ENCODE results near the gene GABRR3.

DNA sequence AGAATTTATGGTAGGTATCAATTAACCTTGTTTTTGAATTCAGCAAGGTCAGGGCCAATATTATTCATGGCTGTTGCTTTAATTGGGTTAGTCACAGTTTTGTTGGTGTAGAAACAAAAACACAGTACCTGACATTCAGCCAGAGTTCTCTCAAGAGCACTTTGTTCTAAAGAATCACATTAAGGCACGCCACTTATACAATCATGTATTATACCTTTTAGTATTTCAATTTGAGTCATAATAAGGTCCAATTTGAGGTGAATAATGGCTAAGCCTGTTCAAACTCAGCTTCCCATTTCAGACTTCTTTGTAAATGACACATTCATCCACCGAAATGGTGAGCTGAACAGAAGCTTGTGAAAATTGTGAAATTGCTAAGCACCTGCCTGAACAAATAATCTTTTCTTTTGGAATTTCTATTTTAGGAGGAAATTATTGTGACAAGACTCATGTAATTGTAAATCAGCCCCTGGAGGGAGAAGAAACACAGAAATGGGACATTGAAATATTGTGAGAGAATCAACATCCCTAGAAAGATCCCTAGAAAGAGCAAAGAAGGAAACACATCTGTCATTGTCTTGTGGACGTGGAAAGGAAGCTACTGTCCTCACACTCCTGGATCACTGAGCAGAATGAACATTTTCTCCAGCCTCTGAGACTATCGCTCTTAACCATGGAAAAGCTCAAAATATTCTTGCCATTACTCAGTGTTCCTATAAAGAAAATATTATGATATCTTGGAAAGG, 92.1 kb downstream of the GABRR3 start:
- TF ChIP-seq, protein P1, sequence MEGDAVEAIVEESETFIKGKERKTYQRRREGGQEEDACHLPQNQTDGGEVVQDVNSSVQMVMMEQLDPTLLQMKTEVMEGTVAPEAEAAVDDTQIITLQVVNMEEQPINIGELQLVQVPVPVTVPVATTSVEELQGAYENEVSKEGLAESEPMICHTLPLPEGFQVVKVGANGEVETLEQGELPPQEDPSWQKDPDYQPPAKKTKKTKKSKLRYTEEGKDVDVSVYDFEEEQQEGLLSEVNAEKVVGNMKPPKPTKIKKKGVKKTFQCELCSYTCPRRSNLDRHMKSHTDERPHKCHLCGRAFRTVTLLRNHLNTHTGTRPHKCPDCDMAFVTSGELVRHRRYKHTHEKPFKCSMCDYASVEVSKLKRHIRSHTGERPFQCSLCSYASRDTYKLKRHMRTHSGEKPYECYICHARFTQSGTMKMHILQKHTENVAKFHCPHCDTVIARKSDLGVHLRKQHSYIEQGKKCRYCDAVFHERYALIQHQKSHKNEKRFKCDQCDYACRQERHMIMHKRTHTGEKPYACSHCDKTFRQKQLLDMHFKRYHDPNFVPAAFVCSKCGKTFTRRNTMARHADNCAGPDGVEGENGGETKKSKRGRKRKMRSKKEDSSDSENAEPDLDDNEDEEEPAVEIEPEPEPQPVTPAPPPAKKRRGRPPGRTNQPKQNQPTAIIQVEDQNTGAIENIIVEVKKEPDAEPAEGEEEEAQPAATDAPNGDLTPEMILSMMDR (conservative IDR thresholded peaks at IDR 0.05; ENCODE audit: low read depth, low read length) = no peak
- TF ChIP-seq EZH2 (IDR thresholded peaks at IDR 0.05; ENCODE audit: borderline replicate concordance, low read depth, low read length, poor library complexity, severe bottlenecking) = no peak
